ENCODE measurements around the gene SLC16A2. TPM values are rescaled to one million over a fixed set of nuclear protein-coding genes. Genes with fewer than 3 reads are reported as not detected.

The SLC16A2 gene
- total RNA-seq, 1 donor from 2014 or later, result 2.6 TPM

DNA sequence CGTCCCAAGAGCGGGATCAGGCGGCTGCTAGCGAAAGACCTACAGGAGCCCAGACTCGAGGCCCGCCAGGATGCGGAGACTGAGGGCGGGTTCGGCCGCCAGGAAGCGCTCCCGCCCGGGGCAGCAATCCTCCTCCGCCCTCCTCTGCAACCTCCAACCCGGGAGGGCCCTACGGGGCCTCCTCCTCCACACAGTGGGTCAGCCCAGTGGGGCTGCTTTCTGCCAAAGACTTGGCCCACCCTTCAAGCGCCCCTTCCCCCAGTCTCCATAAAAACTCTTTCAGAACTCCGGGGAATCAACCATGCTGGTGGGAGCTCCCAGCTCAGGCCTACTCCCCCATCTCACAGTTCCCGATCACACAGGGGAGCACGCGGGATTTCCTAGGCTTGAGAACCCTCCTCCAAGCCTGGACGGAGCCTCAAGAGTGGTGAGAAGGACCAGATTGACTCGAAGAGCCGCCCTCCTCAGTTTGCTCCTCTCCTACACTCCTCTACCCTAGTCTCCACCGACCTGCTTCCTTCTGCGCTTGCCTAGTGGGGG lies 115.6 kb downstream of the SLC16A2 start:
- ATAC-seq, result peak; percentile 30

DNA sequence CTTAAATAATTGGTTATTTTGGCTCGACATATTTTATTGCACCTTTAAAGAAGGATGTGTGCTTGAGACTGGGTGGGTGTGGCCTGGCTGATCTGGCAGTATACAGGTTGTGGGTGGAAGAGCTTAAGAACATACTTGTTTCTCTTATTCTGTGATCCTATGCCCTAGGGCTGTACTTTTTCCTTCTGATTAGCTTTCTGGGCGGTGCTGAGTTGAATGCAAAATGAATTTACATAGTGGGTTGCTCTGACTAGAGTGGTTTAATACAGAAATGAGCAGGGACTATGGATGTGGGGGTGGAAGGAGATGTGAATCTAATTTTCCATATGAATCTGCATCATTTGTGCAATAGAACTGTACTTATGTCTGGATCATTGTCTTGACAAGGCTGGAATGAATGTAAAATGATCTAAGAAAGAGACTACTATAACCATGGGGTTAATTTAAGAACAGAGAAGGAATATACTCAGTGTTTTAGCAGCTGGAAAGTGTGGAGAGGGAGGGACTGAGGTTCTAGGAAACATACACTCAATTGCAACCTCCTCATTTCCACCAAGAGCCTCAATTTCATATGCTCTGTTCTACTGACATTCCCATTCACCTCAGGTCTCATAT lies 119.4 kb downstream of the SLC16A2 start:
- ATAC-seq, result no peak

DNA sequence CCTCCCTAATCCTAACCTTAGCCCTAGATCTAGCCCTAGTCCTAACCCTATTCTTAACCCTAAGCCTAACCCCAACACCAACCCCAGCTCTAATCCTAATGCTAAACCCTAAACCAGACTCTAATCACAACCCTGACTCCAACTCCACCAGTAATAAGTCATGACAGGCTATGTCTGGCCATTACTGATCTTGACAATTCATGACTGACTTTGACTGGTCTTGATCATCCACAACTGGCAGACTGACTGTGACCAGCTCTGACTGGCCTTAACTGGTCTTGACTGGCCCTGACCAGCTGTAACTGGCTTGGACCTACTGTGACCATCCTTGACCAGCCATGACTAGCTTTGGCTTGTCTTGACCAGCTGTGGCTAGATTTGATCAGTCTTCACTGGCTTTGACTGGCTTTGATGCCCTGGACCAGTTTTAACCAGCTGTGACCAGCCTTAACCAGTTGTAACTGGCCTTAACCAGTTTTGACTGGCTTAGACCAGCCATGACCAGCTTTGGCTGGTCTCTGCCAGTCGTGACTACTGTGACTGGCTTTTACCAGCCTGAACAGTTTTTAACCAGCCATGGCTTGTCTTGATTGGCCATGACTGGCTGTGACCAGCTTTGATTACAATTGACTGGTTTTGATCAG lies 124.7 kb downstream of the SLC16A2 start:
- no peak for ATAC-seq

DNA sequence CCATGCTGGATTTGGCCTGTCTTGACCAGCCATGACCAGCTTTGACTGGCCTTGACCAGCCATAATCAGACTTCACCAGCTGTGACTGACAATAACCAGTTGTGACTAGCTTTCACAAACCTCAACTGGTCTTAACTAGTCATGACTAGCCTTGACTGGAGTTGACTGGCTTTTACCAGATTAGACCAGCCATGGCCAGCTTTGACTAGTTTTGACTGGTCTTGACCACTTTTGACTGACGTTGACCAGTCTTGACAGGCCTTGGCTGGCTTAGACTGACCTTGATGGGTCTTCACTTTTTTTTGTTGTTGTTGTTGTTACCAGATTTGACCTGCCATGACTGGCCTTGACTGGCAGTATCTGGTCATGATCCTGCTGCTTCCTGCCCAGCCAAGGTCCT lies 125.7 kb downstream of the SLC16A2 start:
- ATAC-seq, result no peak

DNA sequence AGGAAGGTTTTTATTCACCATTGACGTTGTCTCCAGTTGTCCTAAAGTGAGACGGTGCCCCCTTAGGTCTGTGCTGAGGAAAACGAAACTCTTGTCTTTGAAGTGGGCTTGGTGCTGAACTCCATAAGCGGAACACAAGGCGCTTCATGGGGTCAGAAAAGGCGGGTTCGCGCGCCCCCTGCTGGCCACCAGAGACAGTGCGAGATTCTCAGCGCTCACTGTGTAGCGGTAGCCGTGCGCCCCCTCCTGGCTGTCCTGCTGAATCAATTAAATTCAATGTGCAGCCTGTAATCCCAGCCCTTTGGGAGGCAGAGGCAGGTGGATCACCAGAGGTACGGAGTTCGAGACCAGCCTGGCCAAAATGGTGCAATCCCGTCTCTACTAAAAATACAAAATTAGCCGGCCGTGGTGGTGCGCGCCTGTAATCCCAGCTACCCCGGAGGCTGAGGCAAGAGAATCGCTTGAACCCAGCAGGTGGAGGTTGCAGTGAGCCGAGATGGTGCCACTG lies 129.1 kb downstream of the SLC16A2 start:
- peak; percentile 96 for ATAC-seq

DNA sequence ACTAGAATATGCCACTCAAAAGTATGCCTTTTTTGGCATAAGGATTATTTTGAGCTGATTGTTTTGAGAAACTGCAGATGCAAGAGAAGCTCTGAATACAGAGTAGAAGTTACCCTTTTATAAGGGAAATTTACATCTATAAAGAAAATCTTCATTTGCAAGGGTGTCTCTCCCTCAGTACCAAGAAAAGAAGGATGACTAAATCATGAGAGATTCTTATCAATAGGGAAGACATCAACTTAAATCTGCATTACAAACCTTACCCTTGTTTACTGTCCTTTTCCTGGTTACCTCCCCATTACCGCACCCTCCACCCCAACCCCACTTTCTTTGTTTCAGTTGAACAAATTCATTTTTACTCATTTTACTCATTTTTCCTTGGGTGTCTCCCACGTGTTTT lies 130.6 kb downstream of the SLC16A2 start:
- no peak for ATAC-seq

DNA sequence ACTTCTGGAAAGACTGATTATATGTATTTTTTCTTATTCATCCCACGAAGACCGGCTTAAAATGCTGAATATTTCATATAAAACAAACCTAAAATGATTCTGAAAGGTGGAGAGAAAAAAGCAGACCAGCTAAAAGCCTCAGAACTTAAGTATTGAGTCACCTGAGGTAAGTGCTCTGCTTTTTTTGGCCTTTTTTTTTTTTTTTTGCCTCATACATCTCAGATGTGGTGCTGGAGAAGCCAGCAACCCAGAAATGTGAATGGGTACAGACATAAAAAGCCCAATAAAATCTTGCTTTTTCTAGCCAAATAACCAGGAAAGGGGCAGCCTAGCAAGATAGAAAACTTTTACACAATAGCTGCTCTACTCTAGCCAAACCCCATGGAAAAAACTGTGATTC lies 136.1 kb downstream of the SLC16A2 start:
- ATAC-seq, result no peak

DNA sequence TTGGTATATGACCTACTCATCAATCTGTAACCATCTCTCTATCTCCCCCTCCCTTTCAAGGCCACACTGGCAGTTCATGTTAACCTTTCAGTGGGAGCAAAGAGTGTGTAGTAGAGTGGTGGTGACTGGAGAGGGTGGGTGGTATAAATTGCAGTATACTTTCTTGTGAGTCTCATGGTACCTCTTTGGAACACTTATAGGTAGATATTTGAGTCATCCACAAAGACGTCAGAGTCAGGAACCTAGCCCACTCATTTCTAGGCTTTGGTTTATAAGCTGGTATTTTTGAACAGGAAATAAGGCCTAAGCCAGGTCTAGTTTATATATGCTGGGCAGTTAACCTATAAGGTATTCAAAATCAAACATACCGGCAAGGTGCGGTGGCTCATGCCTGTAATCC lies 156.8 kb downstream of the SLC16A2 start:
- ATAC-seq, result no peak

DNA sequence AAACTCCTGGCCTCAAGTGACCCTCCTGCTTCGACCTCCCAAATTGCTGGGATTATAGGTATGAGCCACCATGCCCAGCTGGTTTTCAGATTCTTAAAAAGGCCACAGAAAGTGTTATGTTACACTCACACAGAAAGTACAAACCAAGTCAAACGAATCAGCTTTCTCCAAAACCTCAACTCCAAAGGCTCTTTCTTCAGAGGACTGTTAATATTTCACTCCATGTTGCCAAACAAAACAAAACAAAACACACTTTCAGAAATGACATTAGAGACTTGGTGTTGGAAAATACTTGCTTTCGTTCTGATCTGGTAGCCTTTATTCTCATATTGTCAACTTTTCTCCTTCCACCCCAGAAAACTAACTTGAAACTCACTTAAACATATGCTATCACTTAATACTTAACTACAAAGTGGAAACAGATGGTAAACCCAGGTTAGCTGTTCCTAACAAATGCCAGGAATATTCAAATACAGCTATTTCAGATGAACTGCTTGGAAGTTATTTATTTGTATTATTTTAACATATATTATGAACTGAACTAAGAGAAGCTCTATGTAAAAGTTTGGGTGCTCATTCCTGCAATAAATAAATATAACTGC lies 158.4 kb downstream of the SLC16A2 start:
- ATAC-seq, result no peak

Other genes starting within 250 kb of the SLC16A2 start
- gene ZCCHC13, start 117.3 kb upstream of the SLC16A2 start, total RNA-seq, result not detected
- gene RLIM, start 193.1 kb downstream of the SLC16A2 start, total RNA-seq, result 21.6 TPM

Data from esophagus mucosa (tissue), 1 donor.